DMS53 treated with DMSO at 0.1 percent for 48 hours (cell line): ENCODE data around the gene CFAP53.
A peak's percentile ranks its signal among the peaks of the same experiment; 100 is the strongest.
"Not testable (repeated sequence)": the region's sequence is repeated elsewhere in the genome, so short reads cannot be mapped to it uniquely, and the experiment has no call there.

Experiments
- DNase-seq: peaks from one replicate; lab custom pipeline; 2025; ENCODE audit not compliant: unreplicated experiment; lab: John Stamatoyannopoulos, UW

The CFAP53 gene

GRCh38 chr18:50274044-50274442, 7.7 kb upstream of the CFAP53 start:
- no peak for DNase-seq

DNA sequence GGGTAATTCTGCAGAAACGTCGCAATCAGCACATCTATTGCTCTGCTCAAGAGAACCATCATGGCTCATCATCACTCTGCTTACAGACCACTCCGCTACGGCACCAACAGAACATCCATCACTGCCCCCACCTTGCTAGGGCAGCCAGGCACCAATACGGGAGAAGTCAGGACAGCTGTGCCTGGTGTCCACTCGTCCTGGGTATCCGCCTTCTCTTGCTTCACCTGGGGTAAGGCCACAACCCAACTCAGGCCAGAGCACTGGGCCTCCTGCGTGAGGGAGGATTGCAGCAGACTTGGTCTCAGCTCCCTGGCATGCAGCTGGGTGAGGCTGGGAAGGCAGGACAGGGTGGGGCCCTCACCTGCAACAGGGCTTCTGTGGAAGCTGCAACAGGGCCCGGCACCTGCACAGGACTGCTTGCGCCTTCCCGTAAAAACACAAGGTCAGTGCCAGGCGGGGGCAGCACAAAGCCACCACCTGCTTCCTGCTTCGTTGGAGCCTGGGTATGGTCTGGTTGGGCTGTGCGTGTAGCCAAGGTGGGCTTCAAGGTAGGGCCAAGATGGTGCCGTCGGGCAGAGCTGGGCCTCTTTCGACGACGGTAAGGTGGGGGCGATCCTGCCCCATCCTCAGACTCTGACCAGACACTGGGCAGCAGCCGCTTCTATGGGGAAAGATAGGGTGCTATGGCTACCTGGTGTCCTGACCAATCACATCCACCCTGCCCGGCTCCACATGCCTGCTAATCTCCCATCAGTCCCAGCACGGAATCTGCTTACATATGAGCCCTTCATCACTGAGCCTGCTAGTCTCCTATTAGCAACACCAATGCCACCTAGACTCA, 7.1 kb upstream of the CFAP53 start:
- DNase-seq, result no peak

GRCh38 chr18:50272568-50272967, 6.3 kb upstream of the CFAP53 start:
- no peak for DNase-seq

- DNase-seq, result peak; percentile 41
Measured at GRCh38 chr18:50268022-50268747, 1.9 kb upstream of the CFAP53 start.

DNA sequence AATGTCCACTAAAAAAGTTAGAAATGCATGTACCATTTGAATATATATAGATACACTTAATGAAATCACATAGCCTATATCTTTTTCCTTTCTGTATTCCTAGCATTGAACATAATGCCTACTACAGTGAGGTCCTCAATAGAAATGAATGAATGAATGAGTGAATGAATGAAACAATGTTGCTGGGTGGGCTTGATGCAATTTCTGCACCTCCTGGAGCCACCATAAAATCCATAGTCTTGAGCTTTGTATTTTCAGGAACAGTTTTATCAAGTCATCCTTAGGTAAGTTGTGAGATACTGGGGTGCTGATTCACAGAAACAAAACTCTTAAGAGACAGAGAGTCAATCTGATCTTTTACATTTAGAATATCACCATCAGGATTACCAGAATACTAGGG, 3.3 kb downstream of the CFAP53 start:
- DNase-seq, result no peak

DNA sequence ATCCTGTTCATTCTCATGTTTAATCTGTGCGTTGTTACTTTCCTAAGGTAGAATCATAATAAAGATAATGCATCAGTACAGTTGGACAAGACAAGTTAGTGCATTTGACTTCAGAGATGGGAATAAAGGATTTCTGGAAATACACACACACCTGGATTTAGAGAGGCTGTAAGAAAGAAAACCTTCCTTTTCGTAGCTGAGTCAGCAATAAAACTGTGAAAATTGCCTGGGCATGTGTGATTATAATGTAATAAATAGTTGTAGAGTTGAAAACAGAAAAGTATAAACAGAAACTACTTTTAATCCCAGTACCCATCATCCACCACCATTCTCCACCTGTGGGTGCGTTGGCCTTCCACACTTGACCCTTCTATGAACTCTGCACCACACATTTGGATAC, 15.4 kb downstream of the CFAP53 start:
- no peak for DNase-seq

DNA sequence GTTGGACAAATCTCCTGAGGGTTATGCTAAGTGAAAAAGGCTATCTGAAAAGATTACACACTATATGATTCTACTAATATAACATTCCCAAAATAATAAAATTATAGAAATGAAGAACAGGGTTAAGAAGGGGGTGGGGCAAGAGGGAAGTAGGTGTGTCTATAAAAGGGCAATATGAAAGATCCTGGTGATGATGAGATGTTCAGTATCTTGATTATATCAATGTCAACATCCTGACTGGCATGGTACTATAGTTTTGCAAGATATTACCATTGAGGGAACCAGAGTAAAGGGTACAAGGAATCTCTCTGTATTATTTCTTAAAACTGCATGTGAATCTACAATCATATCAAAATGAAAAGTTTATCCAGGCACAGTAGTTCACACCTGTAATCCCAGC, 16.7 kb downstream of the CFAP53 start:
- no peak for DNase-seq

DNA sequence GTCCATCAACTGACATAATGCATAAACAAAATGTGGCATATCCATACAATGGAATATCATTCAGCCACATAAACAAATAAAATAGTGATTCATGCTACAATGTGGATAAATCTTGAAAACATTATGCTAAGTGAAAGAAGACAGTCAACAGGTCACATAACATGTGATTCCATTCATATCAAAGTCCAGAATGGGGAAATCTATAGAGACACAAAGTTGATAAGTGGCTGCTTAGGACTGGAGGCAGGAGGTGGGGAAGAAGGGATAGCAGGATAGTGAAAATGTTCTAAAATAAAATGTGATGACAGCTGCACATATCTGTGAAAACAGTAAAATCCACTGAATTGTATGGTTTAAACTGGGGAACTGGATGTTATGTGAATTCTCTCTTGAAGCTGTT, 18.7 kb downstream of the CFAP53 start:
- no peak for DNase-seq

GRCh38 chr18:50241768-50242167, 24.5 kb downstream of the CFAP53 start:
- not testable (repeated sequence) for DNase-seq

DNA sequence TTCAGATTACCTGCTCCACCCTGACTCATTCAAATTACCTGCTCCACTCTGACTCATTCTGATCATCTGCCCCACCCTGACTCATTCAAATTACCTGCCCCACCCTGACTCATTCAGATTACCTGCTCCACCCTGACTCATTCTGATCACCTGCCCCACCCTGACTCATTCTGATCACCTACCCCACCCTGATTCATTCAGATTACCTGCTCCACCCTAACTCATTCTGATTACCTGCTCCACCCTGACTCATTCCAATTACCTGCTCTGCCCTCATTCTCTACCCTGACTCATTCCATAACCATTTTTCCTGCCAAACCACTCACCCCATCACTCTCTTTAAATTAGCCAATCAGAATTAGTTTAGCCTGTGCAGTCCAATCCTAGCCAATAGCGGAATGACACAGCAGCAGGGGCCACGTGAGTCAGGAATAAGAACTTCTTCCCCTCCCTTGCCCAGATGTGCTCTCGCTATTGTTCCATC, 26.2 kb downstream of the CFAP53 start:
- DNase-seq, result no peak

DNA sequence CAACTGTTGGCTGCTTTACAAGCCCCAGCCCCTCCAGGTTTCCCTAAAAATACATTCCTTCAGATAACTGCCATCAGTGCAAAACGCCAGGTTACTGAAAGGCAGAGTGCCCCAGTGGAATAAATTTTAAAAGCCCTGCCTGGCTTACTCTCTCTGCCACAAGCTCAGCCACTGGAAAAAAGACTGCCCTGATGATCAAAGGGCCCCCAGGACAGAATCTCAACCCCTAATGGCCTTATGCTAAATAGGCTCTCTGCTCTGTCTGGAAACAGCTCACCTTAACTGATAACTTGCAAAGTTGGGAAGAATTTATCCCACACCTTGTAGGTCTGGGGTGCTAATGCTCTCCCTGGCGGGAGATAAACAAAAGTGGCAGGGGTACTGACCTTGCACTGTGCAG, 33.9 kb downstream of the CFAP53 start:
- no peak for DNase-seq

DNA sequence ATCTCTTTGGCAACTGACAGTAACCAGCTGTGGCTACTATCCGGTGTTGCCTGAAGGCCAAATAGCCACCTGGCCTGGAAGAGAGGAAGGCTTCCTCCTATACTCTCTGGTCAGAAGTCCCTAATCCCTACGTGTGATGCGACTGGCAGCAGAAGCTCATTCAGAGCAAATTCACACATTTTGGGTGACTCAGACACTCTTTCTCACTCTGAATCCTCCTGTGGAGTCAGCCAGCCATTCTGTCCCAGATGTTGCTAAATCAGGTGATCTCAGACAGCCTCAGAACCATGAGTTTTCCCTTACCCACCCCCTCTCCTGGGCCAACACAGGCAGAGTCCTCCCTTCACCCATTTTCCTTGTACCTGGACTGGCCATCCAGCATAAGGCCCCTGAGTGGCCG, 34.7 kb downstream of the CFAP53 start:
- DNase-seq, result no peak

GRCh38 chr18:50220249-50220648, 46.0 kb downstream of the CFAP53 start:
- not testable (repeated sequence) for DNase-seq

GRCh38 chr18:50218432-50219197, 47.7 kb downstream of the CFAP53 start:
- peak; percentile 28 for DNase-seq

- no peak for DNase-seq
Measured at GRCh38 chr18:50209311-50209710, 57.0 kb downstream of the CFAP53 start.

- DNase-seq, result no peak
Measured at GRCh38 chr18:50207722-50208121, 58.6 kb downstream of the CFAP53 start.

DNA sequence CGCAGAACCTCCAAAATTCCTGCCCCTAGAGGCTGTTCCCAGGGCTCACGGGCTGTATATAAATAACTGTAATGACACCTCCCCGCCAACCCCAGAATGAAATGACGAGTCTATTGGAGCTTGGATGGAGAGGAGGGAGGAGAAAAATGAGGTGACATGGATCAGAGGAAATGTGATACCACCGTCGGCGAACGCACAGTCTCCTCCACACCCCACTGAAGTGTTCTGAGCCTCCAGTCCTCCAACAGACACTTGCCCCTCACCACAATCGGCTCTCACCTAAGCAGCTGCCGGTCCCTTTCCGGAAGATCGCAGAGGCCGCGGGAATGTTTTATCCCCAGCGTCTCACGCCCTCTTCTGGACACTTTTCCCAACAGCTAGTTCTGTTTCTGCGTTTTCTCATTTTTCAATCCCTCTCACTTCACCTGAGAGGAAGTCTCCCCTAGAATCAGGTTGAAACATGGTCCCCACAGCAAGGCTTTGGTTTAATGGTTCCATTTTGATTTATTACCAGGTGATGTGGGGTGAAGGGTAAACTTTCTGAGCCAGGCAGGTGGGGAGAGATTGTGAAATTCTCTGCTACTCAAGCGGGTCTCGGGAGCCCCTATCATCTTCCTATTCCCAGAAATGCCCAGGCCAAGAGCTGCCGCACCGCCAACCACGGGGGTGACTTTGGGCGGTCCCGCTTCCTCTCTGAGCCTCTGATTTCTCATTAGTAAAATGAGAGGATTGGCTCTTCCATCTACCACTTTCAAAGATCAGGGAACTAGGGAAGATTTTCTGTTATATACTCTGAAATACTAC, 62.3 kb downstream of the CFAP53 start:
- DNase-seq, result peak; percentile 79

GRCh38 chr18:50201476-50202018, 64.7 kb downstream of the CFAP53 start:
- DNase-seq, result no peak

GRCh38 chr18:50199921-50200320, 66.4 kb downstream of the CFAP53 start:
- DNase-seq, result no peak

DNA sequence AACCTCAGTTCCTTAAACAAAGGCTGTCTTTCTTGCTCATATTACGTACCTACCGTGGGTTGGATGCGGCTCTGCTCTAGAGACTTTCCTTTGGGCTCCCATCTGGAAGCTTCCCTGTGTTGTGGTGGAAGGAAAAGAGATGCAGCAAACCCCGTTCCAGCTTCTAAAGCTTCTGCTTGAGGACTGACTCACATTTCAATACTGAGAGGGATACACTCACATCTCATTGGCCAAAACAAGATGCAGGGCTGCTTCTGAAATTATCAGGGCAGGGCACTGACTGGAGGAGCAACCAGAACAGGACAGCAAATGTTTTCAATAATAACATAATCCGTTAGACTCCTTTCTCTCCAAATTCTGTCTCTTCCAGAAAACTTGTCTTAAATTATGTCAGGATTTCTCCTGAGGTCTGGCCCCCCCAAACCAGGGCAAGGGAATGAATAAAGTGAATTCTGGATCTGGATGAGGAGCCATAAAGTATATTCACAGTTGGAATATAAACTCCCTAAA, 66.9 kb downstream of the CFAP53 start:
- no peak for DNase-seq
